Activated CD4-positive, alpha-beta T cell treated with anti-CD3 and anti-CD28 coated beads, Interleukin-2, amount 50 U/mL, for 24 hours (primary cell): Measurements from ENCODE around the gene USP22.

Experiments used
- DNase-seq, 2 donors: peaks; one replicate each; pipeline ENCODE4 v3.0.0-alpha.2; 2020; ENCODE audit warnings: low read depth in 1 of 2, low spot score in 1 of 2

Gene USP22

DNA sequence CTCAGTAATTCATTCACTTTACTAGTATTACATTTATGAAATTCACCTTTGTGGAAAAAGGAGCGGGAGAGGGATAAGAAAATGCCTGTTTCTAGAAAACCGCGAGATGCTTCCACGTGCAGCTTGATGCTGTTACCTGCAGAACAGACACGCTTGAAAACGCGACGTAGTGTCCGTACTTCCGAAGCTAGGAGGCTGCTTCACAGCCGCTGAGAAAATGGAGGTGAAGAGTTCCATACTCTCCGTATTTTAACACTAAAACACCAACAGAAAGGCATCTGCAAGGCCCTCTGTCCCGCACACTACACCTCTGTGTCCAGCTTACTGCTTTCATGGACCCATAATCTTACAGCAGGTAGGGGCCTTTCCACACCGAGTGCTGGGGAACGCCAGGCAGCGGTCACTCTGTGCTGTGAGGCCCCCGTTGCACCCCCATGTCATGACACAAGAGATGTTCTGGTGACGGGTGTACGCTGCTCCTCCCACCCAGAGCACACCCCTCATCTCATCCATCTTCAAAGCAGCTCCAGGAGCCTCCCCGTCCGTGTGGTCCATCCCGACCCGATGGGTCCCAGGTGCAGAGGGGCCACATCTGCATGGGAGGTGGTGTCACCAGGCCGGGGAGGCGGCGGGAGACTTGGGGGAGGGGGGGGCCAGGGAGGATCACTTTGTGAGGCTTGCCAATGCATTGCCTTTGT is 40.4 kb downstream of the USP22 start:
- DNase-seq = no peak

DNA sequence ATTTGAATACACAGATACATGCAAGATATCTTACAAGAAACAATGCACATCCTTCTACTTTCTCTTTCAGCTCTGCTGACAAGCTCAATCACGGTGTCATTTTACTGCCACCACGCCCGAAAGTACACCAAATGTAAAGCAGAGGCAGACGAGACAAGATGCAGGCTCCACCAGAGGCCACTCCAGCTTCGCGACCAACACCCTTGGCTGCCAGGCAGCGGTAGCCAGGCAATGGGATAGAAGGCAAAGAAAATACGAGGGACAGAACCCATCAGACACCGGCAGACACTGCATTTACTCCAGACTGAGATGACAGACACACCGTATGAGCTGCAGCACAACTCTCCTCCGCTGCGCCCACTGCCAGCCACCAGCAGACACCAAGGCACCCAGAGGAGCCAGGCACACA is 41.0 kb downstream of the USP22 start:
- no peak for DNase-seq

DNA sequence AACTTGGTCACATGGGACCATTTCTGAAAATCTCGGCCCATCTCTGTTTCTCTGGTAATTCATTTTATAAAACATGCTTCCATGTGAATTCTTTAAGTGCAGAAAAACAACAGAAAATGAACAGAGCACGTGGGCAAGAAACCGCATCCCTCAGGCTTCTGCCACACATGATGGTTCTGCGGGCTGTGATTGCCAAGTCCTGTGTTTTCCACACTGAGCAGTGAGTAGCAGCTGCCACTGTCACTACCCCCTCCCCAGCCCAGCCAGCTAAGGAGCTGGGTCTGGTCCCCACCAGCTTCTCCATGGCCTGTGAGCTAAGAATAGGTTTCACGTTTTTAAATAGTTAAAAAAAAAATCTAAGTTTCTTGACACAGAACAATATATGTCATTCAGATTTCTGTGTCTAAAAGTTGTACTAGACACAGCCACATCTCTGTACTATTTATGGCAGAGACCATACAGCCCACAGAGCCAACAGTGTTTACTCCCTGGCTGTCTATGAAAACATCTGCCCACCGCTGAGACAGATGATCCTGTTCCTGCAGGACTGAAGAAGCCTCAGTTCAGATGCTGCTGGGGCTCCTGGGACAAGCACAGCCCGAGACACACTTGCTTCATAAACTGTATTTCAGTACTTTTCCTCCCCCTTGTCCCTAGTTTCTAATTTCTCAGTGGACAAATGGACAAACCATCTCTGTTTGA is 41.5 kb downstream of the USP22 start:
- no peak for DNase-seq

DNA sequence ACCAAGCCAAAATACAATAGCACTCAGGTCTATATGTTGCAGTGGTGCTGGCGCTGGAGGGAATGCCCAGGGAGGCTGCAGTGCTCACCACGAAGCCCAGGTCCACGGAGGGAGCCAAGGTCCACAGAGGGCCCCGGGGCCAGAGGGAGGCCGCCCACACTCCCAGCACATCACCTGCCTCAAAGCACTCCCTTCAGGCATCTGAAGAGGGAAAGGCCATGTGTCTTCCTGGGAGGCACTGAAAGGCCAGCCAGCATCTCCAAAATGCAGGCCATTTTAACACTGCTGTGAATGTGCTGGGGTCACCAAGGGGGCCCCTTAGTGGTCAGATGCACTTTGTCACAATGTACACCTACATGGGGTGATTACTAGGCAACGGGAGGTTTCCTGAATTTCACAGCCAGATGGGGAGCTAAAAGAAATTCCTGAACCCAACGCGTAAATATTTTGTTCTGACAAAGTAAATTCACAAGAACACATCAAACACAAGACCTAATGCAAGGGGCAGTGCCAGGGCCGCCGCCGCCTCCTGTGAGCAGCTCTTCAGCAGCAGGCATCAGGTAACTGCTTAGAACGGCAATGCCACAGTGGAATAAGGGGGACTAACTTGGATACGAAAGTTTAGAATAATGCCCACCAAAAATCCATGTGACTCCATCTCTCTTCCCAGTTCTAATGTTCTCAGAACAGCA is 42.8 kb downstream of the USP22 start:
- DNase-seq = no peak

DNA sequence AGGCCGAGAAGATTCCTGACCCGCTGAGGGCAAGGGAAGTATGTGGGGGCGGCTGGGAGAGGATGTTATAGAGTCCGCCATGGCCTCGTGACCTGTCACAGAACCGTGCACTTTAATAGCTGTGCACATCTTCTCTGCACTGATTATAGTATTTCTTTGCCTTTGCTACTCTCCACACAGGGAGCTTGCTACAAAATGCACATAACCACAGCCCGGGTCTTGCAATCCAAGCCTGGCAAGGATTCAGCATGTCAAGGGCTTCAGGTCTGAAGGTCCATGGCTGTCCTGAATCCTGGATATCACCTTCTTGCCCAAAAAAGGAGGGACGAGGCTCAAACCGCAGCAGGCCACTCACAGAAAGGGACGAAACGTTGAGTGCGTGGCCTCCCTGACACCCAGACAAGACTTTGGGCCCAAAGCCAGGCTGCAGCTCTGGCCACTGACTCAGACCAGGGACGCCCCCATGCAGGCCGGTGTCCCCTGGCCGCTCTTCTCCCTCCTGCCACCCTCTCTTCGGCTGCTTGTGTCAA is 43.7 kb downstream of the USP22 start:
- no peak for DNase-seq

DNA sequence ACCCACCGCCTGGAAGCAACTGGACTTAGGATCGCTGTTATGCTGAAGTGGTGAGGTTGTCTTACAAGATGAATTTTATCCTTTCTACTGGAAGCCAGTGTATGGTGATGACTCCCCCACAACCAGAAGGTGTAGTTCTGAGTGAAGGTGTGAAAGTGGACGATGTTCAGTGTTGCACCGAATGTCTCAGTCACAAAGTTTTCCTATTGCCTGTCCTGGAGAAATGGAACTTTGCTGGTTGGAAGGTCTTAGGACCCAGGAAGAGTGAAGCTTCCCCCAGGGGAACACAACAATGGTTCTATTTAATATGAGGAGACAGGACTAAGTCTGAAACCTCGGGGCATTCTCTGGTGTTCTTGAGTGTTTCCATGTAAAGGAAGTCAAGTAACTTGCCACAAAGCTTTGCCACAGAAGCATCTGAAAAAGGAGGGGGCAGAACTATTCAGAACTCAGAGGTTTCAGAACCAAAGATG is 44.2 kb downstream of the USP22 start:
- DNase-seq = no peak

DNA sequence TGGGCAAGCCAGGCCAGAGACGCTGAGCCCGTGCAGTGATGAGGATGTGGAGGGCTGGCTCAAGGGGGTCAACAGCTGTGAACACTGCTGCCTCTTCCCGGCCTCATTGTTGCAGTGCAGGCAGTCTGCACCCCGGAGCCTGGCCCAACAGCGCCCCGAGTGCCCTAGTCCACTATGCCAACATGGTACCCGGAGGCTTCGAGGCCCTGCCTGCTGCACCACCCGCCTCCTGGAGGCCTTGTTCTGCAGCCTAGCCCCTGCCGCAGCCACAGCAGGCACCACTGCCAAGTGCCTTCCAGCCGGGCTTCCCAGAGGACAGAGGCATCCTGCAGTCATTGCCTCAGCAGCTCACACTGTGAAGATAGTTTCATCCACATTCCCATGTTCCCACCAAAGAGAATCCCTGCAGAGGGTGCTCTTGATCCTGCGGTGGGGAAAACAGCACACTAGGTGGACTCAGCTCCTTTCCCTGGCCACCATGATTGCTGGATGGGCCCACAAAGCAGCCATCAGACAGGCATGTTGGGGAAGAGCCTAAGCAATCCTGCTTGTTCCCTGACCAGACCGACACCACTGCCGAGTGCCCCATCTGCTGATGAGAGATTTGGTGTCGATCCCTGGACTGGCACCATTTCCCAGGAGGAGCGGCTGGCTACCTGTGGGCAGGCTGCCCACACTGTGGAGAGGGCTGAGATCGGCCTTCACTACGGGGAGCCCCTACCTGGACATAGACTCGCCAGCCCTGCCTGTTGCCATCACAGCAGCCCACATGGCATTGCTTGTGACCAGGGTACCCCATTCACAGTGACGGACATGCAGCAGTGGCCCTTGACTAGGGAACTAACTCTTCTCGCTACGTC is 44.9 kb downstream of the USP22 start:
- no peak for DNase-seq

DNA sequence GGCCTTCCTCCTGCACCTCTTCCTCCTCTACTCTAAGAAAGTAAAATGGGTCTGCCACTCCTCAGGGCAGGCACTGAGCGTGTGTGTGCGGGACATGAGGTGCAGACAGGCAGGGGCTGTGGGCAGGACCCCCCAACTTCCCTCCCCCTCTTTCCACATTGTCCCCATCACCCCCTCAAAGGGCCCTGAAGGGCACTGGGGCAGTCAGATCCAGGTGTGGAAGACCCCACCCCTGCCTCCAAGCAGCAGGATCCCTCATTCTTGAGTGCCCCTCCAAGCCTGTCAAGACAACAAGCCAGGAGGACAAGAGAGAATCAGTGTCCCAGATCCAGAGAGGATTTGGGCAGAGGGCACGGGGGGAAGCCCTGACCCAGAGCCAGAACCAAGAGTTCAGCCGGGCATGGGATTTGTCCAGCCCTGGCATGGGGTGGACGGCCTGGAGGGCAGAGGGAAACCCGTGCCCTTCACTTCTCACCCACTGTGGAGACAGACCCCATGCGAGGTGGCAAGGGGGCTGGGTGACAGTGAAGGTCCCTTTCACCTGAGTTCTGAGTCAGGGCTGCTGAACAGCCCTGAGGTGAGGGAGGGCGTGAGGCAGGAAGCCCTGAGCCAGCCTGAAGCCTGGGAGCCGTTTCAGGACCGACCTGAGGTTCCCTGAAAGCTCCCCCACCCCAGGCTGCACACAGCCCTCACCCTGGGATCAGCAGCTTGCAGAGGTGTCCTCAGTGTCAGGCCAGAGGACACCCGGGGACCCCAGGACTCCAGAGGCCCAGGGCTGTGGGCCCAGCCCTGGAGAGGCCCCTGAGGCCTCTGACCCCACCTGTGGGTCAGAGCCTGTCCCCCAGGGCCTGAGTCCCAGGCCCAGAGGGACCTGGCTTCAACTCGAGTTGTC is 45.8 kb downstream of the USP22 start:
- no peak for DNase-seq

DNA sequence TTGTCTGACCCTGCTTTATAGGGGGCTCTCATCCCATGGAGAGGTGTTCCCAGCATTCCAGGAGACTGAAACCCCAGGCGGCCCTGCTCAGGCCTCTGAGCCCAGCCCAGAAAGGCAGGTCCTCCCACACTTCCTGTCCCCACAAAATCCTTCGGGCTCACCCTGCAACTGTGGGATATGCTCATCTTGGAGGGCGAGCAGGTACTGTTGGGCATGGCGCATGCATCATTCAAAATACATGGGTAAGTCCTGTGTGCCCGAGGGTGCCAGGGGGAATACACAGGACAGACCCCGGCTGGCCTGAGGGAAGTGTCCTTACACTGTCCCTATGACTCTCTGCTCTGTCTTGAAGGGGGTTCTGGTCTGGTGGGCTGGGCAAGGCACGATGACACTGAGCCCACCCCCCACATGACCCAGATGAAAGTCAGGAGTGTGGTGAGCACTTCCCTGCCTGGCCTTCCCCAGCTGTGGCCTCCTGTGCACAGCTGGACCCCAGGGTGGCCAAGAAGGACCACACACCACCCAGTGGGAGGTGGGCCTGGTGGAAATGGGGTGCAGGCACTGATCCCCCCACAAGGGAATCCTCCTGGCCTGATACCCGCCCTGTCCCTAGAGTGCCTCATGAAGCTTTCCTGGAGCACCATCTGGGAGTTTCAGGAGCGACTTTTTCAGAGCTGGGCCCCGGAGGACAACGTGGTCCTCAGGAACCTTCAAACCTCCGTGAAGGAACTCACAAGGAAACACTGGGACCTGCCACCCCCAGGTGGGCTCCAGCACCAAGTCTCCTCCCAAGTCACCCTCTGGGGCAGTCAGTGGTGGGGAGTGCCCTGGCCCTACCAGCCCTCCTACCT is 46.7 kb downstream of the USP22 start:
- DNase-seq = no peak

DNA sequence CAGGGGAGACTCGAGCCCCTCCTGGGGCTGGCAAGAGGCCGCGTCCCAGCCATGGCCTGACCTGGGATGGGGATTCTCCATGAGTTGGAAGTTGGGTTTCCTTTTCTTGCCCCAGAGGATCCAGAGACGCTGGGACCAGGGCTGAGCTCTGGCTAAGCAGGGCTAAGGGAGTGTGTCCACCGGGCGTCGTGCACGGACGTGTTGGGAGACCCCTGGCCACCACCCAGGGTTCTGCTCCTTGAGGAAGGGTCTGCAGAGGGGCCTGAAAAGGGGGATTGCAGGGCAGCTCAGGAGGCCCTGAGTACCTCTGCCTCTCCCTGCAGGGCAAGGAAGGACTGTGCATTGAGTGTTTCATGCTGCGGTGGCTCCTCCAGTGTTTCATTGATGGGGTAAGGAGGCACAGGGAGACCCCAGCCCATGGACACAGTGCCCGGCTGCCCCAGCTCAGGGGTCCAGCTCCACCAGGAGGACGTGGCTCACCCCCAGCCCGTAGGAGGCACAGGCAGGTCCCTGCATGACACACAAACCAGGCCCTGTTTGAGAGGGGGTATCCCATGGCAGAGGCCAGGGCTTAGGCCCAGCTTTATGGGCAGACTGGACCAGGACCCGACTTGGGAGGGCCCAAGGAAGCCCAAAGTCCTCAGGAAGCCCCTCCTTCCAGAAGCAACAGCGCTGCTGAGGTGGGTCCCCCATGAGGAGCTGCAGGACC is 47.5 kb downstream of the USP22 start:
- no peak for DNase-seq

DNA sequence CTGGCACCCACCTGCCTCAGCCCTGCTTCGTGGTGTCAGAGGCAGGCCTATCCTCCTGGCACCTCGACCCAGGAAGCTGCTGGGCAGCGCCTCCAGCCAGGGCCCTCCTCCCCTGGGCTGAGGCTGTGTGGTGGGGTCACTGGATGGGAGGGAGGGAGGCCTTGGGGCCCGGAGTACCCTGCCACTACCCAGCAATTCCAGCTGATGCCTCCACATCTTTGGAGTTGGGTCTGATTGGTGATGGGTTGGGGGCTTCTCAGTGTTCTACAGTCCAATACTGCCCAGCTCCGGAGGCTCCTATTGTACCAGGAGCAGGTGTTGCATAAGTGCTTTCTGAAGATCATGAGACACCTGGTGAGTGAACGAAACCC is 48.0 kb downstream of the USP22 start:
- DNase-seq = no peak

DNA sequence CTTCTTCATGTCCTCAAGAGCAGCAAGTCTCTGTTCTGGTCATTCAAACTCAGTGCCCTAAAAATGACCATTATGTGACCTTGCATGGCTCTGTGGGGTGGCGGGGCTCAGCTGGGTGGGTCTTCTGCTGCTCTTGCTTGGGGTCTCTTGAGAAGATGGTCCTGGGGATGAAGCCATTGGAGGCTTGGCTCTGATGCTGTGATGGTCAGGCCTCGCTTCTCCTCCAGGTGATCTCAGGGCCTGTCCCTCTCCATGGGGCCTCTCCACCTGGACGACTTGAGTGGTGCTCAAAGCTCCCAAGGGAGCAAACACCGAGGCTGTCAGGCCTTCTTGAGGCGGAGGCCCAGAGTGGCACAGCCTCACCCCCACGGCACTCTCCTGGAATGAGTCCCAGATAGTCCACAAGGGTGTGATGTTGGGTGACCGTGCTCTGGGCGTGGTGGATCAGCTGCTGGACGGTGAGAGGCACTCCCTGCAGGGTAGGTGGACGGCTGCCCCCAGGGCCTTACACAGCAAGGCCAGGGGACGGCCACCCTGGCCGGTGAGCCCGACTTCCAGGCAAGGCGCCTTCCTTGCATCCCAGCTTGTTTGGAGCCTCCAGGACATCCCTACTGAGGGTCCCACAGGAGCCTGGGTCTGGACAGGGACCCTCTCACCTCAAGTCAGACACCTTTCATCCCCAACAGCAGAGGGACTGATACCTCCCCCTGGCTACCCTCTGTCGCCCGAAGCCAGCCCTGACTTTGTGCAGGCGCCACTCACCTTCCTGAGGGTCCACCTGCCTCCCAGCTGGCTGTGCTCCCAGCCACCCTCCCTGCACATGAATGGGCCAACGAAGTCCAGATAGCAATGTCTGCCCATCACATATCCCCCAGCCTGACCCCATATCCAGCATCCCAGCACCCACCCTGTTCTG is 48.7 kb downstream of the USP22 start:
- no peak for DNase-seq

DNA sequence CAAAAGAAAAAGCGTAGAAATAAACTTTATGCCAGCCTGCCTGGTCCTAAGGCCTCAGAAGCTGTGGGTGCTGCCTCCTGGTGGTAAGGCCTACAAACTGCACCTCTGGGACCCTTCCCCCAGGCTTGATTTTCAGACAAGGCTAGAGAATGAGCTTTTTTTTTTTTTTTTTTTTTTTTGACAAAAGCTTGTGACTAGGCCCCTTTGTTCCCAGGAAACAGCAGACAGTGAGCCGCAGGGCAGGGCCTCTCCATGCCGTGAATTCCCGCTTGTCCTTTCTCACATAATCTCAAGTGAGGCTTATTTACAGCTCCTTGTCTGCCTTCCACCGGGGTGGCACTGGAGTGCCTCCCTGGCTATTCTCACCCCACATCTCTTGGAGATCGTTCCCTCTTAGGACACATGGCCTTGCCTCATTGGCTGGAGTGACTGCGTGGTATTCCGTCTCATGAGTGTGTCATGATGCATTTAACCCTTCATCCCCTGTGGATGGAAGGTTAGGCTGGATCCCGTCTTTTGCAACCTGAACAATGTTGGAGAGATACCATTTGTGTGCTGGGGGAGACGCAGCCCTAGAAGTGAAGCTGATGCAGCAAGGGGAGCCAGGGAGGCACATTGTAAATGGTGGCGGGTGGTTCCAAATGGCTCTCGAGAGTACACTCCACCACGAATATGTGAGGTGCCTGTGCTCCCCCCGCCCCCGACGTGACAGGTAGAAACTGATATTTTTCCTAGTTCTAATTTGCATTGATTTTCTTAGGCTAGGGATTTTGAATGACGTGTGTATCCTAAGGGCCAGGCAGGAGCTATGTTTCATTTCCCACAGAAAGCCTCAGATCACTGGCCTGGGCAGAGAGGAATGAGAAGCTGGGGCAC is 49.6 kb downstream of the USP22 start:
- peak; percentile 32 to 55 for DNase-seq

DNA sequence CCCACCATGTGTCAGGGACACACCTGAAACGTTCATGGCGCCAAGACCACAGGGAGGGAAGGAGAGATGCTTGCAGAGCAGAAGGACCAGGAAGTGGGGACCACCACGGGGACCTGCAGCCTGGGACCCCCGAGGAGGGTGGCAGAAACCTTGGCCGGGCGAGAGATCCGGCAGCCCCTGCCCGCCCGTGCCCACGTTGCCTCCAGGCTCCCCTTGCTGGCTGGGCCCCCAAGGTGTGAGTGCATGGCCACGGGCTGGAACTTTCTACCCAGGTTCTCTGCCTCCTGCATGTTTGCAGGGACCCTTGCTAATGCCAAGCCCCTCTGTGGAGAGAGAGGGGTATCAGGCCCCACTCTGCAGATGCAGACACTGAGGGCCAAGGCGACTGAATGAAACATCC is 50.4 kb downstream of the USP22 start:
- DNase-seq = no peak

DNA sequence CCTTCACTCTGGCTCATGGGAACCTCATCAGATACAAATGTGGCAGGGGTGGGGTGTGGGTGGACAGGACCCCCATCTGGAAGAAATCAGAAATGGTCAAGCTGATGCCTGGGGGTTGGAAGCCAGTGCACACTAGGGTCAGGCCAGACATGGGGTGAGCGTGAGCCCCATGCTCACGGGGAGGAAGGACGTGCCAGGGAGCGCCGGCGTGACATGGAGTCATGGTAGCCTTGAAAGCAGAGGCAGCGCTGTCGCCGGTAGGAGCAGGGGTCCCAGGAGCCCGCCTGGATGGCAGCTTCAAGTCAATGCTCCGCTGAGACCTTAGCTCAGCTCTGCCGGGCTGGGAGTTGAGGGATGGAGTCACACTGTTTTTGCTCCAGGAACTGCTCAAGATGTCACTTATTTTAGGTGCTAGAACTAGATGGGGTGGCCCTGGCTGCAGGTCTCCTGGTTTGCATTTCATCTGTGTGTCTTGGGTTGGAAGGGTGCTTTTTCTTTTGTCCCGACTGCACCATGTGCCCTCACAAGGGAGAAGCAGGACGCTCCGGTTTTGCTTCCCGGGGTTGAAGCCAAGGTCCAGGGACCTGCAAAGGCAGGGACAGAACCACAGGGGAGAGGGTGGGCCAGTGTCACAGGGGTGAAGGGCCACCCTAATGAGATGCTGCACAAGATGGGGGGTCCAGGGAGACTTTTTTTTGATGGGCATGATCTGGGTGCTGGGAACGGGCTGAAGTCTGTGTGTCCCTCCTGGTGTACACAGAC is 51.4 kb downstream of the USP22 start:
- no peak for DNase-seq
